HepG2 (cell line): ENCODE measurements around the gene COQ10B. TPM values are rescaled to one million over a fixed set of nuclear protein-coding genes. Genes with fewer than 3 reads are reported as not detected.
A peak's percentile ranks its signal among the peaks of the same experiment; 100 is the strongest.

Experiments
- AHR ChIP-seq: IDR thresholded peaks from 2 replicates; pipeline ENCODE4 v1.6.1; 2018; ENCODE audit warnings: missing genetic modification reagents, missing compliant biosample characterization
- ATF7-NPFF ChIP-seq: sonication (generic); formaldehyde crosslinking; IDR thresholded peaks from 2 replicates; pipeline ENCODE4 v1.8.1; 2023; ENCODE audit warnings: mild to moderate bottlenecking, low read depth, missing genetic modification reagents, moderate library complexity
- ESRRA ChIP-seq: sonication (generic); formaldehyde crosslinking; IDR thresholded peaks from 2 replicates; pipeline ENCODE4 v1.5.1; 2020; ENCODE audit warnings: mild to moderate bottlenecking, low read depth, missing genetic modification reagents
- ETV5 ChIP-seq: IDR thresholded peaks from 2 replicates; pipeline ENCODE4 v1.6.1; 2018; ENCODE audit warnings: missing biosample characterization, missing genetic modification reagents, inconsistent platforms, borderline replicate concordance
- ETV6 ChIP-seq: sonication (generic); formaldehyde crosslinking; conservative IDR thresholded peaks from 2 replicates; pipeline ENCODE4 v1.4.0; 2020; ENCODE audit warnings: missing genetic modification reagents
- FOXK1 ChIP-seq: sonication (generic); formaldehyde crosslinking; IDR thresholded peaks from 2 replicates; pipeline ENCODE4 v1.4.0; 2020; ENCODE audit warnings: low read depth, missing genetic modification reagents, borderline replicate concordance
- KAT8 ChIP-seq: IDR thresholded peaks from 2 replicates; pipeline ENCODE4 v1.6.1; 2016; ENCODE audit warnings: missing genetic modification reagents, missing compliant biosample characterization
- KLF11 ChIP-seq: IDR thresholded peaks from 2 replicates; pipeline ENCODE4 v1.6.1; 2016; ENCODE audit warnings: missing compliant biosample characterization
- KLF16 ChIP-seq, 2 experiments: sonication (generic) in 1 of 2; formaldehyde crosslinking in 1 of 2; IDR thresholded peaks; 2 replicates each; pipeline versions ENCODE4 v1.6.1 to v1.8.0; 2016 to 2023; ENCODE audit warnings: missing genetic modification reagents in 2 of 2, missing compliant biosample characterization in 1 of 2
- MAFG ChIP-seq: sonication (generic); formaldehyde crosslinking; IDR thresholded peaks from 2 replicates; pipeline ENCODE4 v1.5.1; 2020; ENCODE audit warnings: mild to moderate bottlenecking, missing genetic modification reagents
- MED8 ChIP-seq: sonication (generic); formaldehyde crosslinking; IDR thresholded peaks from 2 replicates; pipeline ENCODE4 v1.8.1; 2023; ENCODE audit warnings: mild to moderate bottlenecking, missing genetic modification reagents; ENCODE audit not compliant: insufficient replicate concordance
- MTERF4 ChIP-seq: sonication (generic); formaldehyde crosslinking; IDR thresholded peaks from 2 replicates; pipeline ENCODE4 v1.8.0; 2023; ENCODE audit warnings: mild to moderate bottlenecking, missing genetic modification reagents
- RAD21 ChIP-seq: fragments of 450-650 bp; formaldehyde crosslinking; IDR thresholded peaks from 2 replicates; pipeline ENCODE4 v1.5.0; 2020; ENCODE audit warnings: mild to moderate bottlenecking
- REXO4 ChIP-seq: sonication (generic); formaldehyde crosslinking; IDR thresholded peaks from 2 replicates; pipeline ENCODE4 v1.8.0; 2022; ENCODE audit warnings: missing genetic modification reagents, mild to moderate bottlenecking, borderline replicate concordance
- YEATS2 ChIP-seq: sonication (generic); formaldehyde crosslinking; IDR thresholded peaks from 2 replicates; pipeline ENCODE4 v1.4.0; 2020; ENCODE audit warnings: missing genetic modification reagents, borderline replicate concordance
- ZNF143 ChIP-seq: sonication (generic); formaldehyde crosslinking; IDR thresholded peaks from 2 replicates; pipeline ENCODE4 v1.4.0; 2020; ENCODE audit warnings: missing genetic modification reagents
- ZNF512B ChIP-seq: sonication (generic); formaldehyde crosslinking; IDR thresholded peaks from 2 replicates; pipeline ENCODE4 v1.5.1; 2020; ENCODE audit warnings: missing genetic modification reagents, mild to moderate bottlenecking, borderline replicate concordance
- ZNF550 ChIP-seq: sonication (generic); formaldehyde crosslinking; IDR thresholded peaks from 2 replicates; pipeline ENCODE4 v1.4.0; 2020; ENCODE audit warnings: mild to moderate bottlenecking, missing genetic modification reagents, borderline replicate concordance
- ZNF615 ChIP-seq: sonication (generic); formaldehyde crosslinking; IDR thresholded peaks from 2 replicates; pipeline ENCODE4 v1.5.0; 2020; ENCODE audit warnings: mild to moderate bottlenecking, missing genetic modification reagents, borderline replicate concordance
- polyA plus RNA-seq, 8 experiments: library from polyadenylated mRNA; depleted of rRNA in 3 of 8; stranded (reverse) in 7 of 8; unstranded in 1 of 8; fragments of >200 nt; fragmentation: Illumina TruSeq in 4 of 8; extraction: Trizol in 4 of 8; gene quantifications; 2 replicates each; pipeline versions ENCODE4 v1.2.1 to v1.2.3, GENCODE V29; 2011 to 2016; ENCODE audit warnings: low read depth in 4 of 8, missing spikeins in 1 of 8, mixed read lengths in 1 of 8; ENCODE audit not compliant: insufficient read depth in 1 of 8
- total RNA-seq, 5 experiments: library from RNA; depleted of rRNA; stranded (reverse); fragments of >200 nt; fragmentation: Illumina TruSeq; extraction: Trizol; gene quantifications; 2 replicates each; pipeline ENCODE4 v1.2.3, GENCODE V29; 2016; ENCODE audit warnings: low read depth in 1 of 5
- TF ChIP-seq, protein P1 (sequence below): sonication (generic); formaldehyde crosslinking; IDR thresholded peaks from 2 replicates; pipeline ENCODE4 v1.8.1; 2022; ENCODE audit warnings: mild to moderate bottlenecking, missing genetic modification reagents
- TF ChIP-seq, protein P2 (sequence below): sonication (generic); formaldehyde crosslinking; IDR thresholded peaks from 2 replicates; pipeline ENCODE4 v1.5.0; 2020; ENCODE audit warnings: missing genetic modification reagents

The COQ10B gene
- total and polyA plus RNA-seq, 2 of the 13 experiments (the other 11 are each of a cell fraction or from before 2014, with no cell fraction given), result 4.6 to 34.9 TPM

GRCh38 chr2:197499594-197500502 is 46.5 kb downstream of the COQ10B start, which contains the start of the genes HSPD1 and HSPE1 (continued):
- TF ChIP-seq ZNF143 (CRISPR knock-in tag) (peak; percentile 75), ATF7-NPFF (peak; percentile 98), FOXK1 (peak; percentile 67), KLF11 (CRISPR knock-in tag) (peak; percentile 94), MAFG (0 out of 2 replicates have a peak, but pooled peaks have one; percentile 82), AHR (CRISPR knock-in tag) (peak; percentile 84; the same call in 1 of the 2 replicates), KLF16 (CRISPR knock-in tag; IDR thresholded peaks at IDR 0.05) (peak; percentile 47 to 84; a peak in 2 of 4 replicates), MED8 (CRISPR knock-in tag) (peak; percentile 96), REXO4 (CRISPR knock-in tag) (peak; percentile 91), YEATS2 (CRISPR knock-in tag) (peak; percentile 98), ETV5 (peak; percentile 93), ESRRA (peak; percentile 50), MTERF4 (CRISPR knock-in tag) (peak; percentile 74), ZNF550 (CRISPR knock-in tag) (no peak), ZNF615 (CRISPR knock-in tag) (no peak; the same call in 1 of the 2 replicates), KAT8 (CRISPR knock-in tag) (peak; percentile 95), ETV6 (CRISPR knock-in tag) (peak; percentile 94), ZNF512B (CRISPR knock-in tag) (peak; percentile 94; the same call in 1 of the 2 replicates), RAD21 (CRISPR knock-in tag) (peak; percentile 65)
- TF ChIP-seq, protein P1, sequence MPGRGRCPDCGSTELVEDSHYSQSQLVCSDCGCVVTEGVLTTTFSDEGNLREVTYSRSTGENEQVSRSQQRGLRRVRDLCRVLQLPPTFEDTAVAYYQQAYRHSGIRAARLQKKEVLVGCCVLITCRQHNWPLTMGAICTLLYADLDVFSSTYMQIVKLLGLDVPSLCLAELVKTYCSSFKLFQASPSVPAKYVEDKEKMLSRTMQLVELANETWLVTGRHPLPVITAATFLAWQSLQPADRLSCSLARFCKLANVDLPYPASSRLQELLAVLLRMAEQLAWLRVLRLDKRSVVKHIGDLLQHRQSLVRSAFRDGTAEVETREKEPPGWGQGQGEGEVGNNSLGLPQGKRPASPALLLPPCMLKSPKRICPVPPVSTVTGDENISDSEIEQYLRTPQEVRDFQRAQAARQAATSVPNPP (CRISPR knock-in tag), result peak; percentile 85; the same call in 1 of the 2 replicates
- TF ChIP-seq, protein P2, sequence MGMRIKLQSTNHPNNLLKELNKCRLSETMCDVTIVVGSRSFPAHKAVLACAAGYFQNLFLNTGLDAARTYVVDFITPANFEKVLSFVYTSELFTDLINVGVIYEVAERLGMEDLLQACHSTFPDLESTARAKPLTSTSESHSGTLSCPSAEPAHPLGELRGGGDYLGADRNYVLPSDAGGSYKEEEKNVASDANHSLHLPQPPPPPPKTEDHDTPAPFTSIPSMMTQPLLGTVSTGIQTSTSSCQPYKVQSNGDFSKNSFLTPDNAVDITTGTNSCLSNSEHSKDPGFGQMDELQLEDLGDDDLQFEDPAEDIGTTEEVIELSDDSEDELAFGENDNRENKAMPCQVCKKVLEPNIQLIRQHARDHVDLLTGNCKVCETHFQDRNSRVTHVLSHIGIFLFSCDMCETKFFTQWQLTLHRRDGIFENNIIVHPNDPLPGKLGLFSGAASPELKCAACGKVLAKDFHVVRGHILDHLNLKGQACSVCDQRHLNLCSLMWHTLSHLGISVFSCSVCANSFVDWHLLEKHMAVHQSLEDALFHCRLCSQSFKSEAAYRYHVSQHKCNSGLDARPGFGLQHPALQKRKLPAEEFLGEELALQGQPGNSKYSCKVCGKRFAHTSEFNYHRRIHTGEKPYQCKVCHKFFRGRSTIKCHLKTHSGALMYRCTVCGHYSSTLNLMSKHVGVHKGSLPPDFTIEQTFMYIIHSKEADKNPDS, result 0 out of 2 replicates have a peak, but pooled peaks have one; percentile 16
